H1 (cell line): Measurements from ENCODE around the gene TSC22D1. TPM values are rescaled to one million over a fixed set of nuclear protein-coding genes. Genes with fewer than 3 reads are reported as not detected.

Experiments used
- EZH2 ChIP-seq: fragments of 200-600 bp; sonication (generic); IDR thresholded peaks from 2 replicates; pipeline ENCODE4 v1.7.1; 2012; ENCODE audit warnings: low read depth, mild to moderate bottlenecking, moderate library complexity, low read length, inconsistent platforms; ENCODE audit not compliant: severe bottlenecking
- GABPA ChIP-seq: IDR thresholded peaks from 2 replicates; pipeline ENCODE4 v1.6.1; 2011; ENCODE audit warnings: mild to moderate bottlenecking, low read length, moderate library complexity, borderline replicate concordance; ENCODE audit not compliant: insufficient read depth
- TAF7 ChIP-seq: optimal IDR thresholded peaks from 2 replicates; pipeline ENCODE3; 2011; ENCODE audit warnings: low read depth, mild to moderate bottlenecking, inconsistent platforms, low read length, moderate library complexity, borderline replicate concordance
- TEAD4 ChIP-seq: IDR thresholded peaks from 2 replicates; pipeline ENCODE4 v1.6.1; 2012; ENCODE audit warnings: low read depth, low read length, inconsistent platforms, mixed read lengths
- YY1 ChIP-seq: IDR thresholded peaks from 2 replicates; pipeline ENCODE4 v1.6.1; 2011; ENCODE audit warnings: low read depth, mild to moderate bottlenecking, low read length
- polyA plus RNA-seq, 7 experiments: library from polyadenylated mRNA; depleted of rRNA in 3 of 7; stranded (reverse) in 5 of 7; unstranded in 2 of 7; fragments of >200 nt in 5 of 7; fragments of 200-250 nt in 2 of 7; gene quantifications; 1 replicate in 5 of 7; 2 replicates in 1 of 7; 4 replicates in 1 of 7; pipeline versions ENCODE4 v1.2.1 to v1.2.3, GENCODE V29; 2011 to 2013; ENCODE audit warnings: missing spikeins in 2 of 7, mixed read lengths in 2 of 7
- total RNA-seq: library from RNA; stranded (reverse); fragmentation: NEBNext Ultra II Directional; extraction: Animal tissue kit (Norgen Biotek cat#: 25700); gene quantifications from 2 replicates; pipeline ENCODE4 v1.2.1, GENCODE V29; 2021

Gene TSC22D1
- total and polyA plus RNA-seq, 2 of the 8 experiments (the other 6 are each of a cell fraction or from before 2014, with no cell fraction given) = 52.6 to 80.9 TPM

DNA sequence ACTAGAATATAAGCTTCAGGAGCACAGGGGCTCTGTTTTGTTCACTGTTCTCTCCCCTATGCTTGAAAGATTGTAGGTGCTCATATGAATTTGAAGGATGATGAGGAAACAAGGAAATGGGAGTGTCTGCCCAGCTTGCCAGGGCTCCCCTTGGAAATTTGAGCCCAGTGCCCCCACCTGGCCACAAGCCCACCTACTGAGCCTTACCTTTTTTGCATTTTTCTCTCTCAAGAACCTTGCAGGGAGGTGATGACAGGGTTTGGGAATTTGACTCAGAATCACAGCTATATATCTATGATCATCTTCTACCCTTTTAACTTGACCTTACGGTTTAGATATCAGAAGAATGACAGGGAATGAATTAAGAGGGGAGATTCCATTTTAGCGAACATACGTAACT is 168.8 kb downstream of the TSC22D1 start (continued):
- TF ChIP-seq TEAD4 (no peak), YY1 (no peak), GABPA (no peak), EZH2 (no peak), TAF7 (no peak)
- TF ChIP-seq, all 59 proteins: peak for 0
